ENCODE results near the gene ARID3A. TPM values are rescaled to one million over a fixed set of nuclear protein-coding genes. Genes with fewer than 3 reads are reported as not detected.

Gene ARID3A
- total and polyA plus RNA-seq, 2 of the 4 experiments (the other 2 are of a cell fraction) = 16.0 to 23.1 TPM

DNA sequence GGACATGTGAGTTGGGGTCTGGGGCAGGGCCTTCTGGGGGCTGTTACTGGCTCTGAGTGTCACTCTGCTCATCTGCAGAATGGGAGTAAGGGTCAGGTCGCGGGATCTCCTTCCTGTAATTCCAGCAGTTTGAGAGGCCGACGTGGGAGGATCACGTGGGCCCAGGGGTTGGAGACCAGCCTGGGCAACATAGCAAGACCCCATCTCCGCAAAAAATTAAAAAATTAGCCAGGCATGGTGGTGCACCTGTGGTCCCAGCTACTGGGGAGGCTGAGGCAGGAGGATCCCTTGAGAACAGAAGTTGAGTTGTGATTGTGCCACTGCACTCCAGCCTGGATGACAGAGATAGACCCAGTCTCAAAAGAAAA is 4.0 kb downstream of the ARID3A start:
- intact Hi-C loops (cut with micrococcal nuclease) = no loop called here
- 92% methylated on average over 5 of the region's 6 CpGs; no CpG with 5 or more reads in 1 of the 2 experiments for WGBS, 2 experiments (ENCODE audit: extremely low coverage in 2 of 2, insufficient read length in 1 of 2)
- POLR2A ChIA-PET (ENCODE audit: unreplicated experiment) = no interaction called here

More for the DNA sequence above, 4.0 kb downstream of the ARID3A start:
- Histone ChIP-seq H3K18ac (ENCODE audit: low read depth, low read length) (no peak overlapping the region), H3K4me3 (ENCODE audit: insufficient read depth, low read depth, low read length) (no peak overlapping the region), H2BK15ac (ENCODE audit: low read depth, low read length) (no peak overlapping the region), H2AK9ac (replicated peaks; ENCODE audit: low read depth, low read length, poor library complexity) (no peak overlapping the region), H4K91ac (ENCODE audit: insufficient read depth, low read depth, low read length) (no peak overlapping the region), H2AK5ac (ENCODE audit: low read depth, low read length) (no peak overlapping the region), H2BK20ac (ENCODE audit: low read depth, low read length) (no peak overlapping the region), H3K4me1 (ENCODE audit: control insufficient read depth, insufficient read depth, low read length) (peaks cover 29% of the 10 kb centered on the region), H3K4me2 (ENCODE audit: low read depth, low read length) (no peak overlapping the region), H3K36me3 (ENCODE audit: control insufficient read depth, insufficient read depth, low read length) (peaks cover 40% of the 10 kb centered on the region), H2BK5ac (ENCODE audit: low read depth, low read length, poor library complexity, severe bottlenecking) (no peak overlapping the region), H3K9me3 (ENCODE audit: control insufficient read depth, insufficient read depth, low read length) (no peaks in the 10 kb centered on the region), H4K20me1 (ENCODE audit: insufficient read depth, low read length) (peaks cover 15% of the 10 kb centered on the region), H4K8ac (ENCODE audit: low read depth in 2 of 2, low read length in 2 of 2) (no peak overlapping the region), H3K79me1 (ENCODE audit: low read depth in 1 of 2, low read length in 2 of 2) (peaks cover 19 to 52% of the 10 kb centered on the region in 2 experiments), H2BK120ac (ENCODE audit: low read depth, low read length) (no peak overlapping the region), H3K27ac (ENCODE audit: insufficient read depth, low read length) (no peak overlapping the region), H3K4ac (ENCODE audit: low read depth, low read length) (no peak overlapping the region), H2AFZ (replicated peaks; ENCODE audit: low read length, poor library complexity) (no peak overlapping the region), H3K23ac (ENCODE audit: low read depth, low read length) (no peak overlapping the region), H3K9me1 (ENCODE audit: insufficient read depth, low read length) (no peaks in the 10 kb centered on the region; the same call in 1 of the 2 replicates), H3K27me3 (ENCODE audit: control insufficient read depth, insufficient read depth, low read length) (no peaks in the 10 kb centered on the region), H3K14ac (replicated peaks; ENCODE audit: low read depth, low read length) (no peak overlapping the region), H3K56ac (ENCODE audit: extremely low read depth, insufficient read depth, low read length) (no peak overlapping the region), H4K5ac (ENCODE audit: low read depth, low read length) (no peak overlapping the region), H3K9ac (ENCODE audit: low read depth, low read length) (no peak overlapping the region)
- TF ChIP-seq POLR2A (IDR thresholded peaks at IDR 0.05; ENCODE audit: low read depth, low read length) = no peak
- no peak for TF ChIP-seq RCOR1 (IDR thresholded peaks at IDR 0.05; ENCODE audit: insufficient replicate concordance, low read length)
- no peak for TF ChIP-seq MAFK (IDR thresholded peaks at IDR 0.05; ENCODE audit: low read depth, low read length)
- TF ChIP-seq, protein P1, sequence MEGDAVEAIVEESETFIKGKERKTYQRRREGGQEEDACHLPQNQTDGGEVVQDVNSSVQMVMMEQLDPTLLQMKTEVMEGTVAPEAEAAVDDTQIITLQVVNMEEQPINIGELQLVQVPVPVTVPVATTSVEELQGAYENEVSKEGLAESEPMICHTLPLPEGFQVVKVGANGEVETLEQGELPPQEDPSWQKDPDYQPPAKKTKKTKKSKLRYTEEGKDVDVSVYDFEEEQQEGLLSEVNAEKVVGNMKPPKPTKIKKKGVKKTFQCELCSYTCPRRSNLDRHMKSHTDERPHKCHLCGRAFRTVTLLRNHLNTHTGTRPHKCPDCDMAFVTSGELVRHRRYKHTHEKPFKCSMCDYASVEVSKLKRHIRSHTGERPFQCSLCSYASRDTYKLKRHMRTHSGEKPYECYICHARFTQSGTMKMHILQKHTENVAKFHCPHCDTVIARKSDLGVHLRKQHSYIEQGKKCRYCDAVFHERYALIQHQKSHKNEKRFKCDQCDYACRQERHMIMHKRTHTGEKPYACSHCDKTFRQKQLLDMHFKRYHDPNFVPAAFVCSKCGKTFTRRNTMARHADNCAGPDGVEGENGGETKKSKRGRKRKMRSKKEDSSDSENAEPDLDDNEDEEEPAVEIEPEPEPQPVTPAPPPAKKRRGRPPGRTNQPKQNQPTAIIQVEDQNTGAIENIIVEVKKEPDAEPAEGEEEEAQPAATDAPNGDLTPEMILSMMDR (conservative IDR thresholded peaks at IDR 0.05; ENCODE audit: low read depth, low read length) = no peak
- no peak for TF ChIP-seq MXI1 (IDR thresholded peaks at IDR 0.05; ENCODE audit: borderline replicate concordance, low read depth, low read length)
- no peak for TF ChIP-seq MAZ (IDR thresholded peaks at IDR 0.05; ENCODE audit: borderline replicate concordance, low read depth, low read length)
- TF ChIP-seq CEBPB (IDR thresholded peaks at IDR 0.05; ENCODE audit: low read depth, low read length) = no peak
- TF ChIP-seq, protein P2, sequence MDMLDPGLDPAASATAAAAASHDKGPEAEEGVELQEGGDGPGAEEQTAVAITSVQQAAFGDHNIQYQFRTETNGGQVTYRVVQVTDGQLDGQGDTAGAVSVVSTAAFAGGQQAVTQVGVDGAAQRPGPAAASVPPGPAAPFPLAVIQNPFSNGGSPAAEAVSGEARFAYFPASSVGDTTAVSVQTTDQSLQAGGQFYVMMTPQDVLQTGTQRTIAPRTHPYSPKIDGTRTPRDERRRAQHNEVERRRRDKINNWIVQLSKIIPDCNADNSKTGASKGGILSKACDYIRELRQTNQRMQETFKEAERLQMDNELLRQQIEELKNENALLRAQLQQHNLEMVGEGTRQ (IDR thresholded peaks at IDR 0.05; ENCODE audit: low read depth, low read length) = no peak
- no peak for TF ChIP-seq BHLHE40 (IDR thresholded peaks at IDR 0.05; ENCODE audit: low read depth, low read length)
- TF ChIP-seq RAD21 (IDR thresholded peaks at IDR 0.05; ENCODE audit: low read length) = no peak
- TF ChIP-seq FOS (IDR thresholded peaks at IDR 0.05; ENCODE audit: low read depth, low read length) = no peak
- TF ChIP-seq, protein P3, sequence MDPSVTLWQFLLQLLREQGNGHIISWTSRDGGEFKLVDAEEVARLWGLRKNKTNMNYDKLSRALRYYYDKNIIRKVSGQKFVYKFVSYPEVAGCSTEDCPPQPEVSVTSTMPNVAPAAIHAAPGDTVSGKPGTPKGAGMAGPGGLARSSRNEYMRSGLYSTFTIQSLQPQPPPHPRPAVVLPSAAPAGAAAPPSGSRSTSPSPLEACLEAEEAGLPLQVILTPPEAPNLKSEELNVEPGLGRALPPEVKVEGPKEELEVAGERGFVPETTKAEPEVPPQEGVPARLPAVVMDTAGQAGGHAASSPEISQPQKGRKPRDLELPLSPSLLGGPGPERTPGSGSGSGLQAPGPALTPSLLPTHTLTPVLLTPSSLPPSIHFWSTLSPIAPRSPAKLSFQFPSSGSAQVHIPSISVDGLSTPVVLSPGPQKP (IDR thresholded peaks at IDR 0.05; ENCODE audit: borderline replicate concordance, low read depth, low read length) = no peak
- TF ChIP-seq NFE2L2 (IDR thresholded peaks at IDR 0.05; ENCODE audit: low read depth, low read length) = no peak
- TF ChIP-seq RFX5 (IDR thresholded peaks at IDR 0.05; ENCODE audit: low read depth, low read length) = no peak
- TF ChIP-seq CHD1 (IDR thresholded peaks at IDR 0.05; ENCODE audit: low read depth, low read length) = no peak
- TF ChIP-seq SMC3 (IDR thresholded peaks at IDR 0.05; ENCODE audit: low read depth, low read length) = no peak
- ATAC-seq (ENCODE audit: low read depth) (no peak), DNase-seq (no peak)
- dilution Hi-C loops (cut with HindIII; ENCODE audit: low sequenced_read_pairs, unreplicated experiment) (no loop called here), in situ Hi-C loops (cut with MboI; ENCODE audit: low sequenced_read_pairs) (no loop called here)
- no TSS peak for BruUV-seq (replicated peaks)
- CTCF ChIA-PET = interaction anchor here (0.6 kb wide), 1 partner anchor 336 kb away, joined by 3 read pairs; no protein-coding TSS in a partner anchor

Data from IMR-90 (cell line).